ENCODE measurements around the gene XKR3.

- TF ChIP-seq SAP30 (IDR thresholded peaks at IDR 0.05; ENCODE audit: insufficient read depth, insufficient replicate concordance, low read length) (no peak), RAD21 (IDR thresholded peaks at IDR 0.05 in 1 of 2, conservative IDR thresholded peaks at IDR 0.05 in 1 of 2; ENCODE audit: low read depth in 2 of 2, low read length in 2 of 2) (no peak)
These were observed 21.8 kb downstream of the XKR3 start for GRCh38 chr22:16803255-16803917.
